Body of pancreas (tissue), 4 donors: ENCODE data around the gene RBM33.

Source experiments
- POLR2A ChIP-seq, 3 donors: fragments of 450-650 bp; IDR thresholded peaks; one replicate each; pipeline ENCODE4 v1.6.1; 2016; ENCODE audit warnings: antibody characterized with exemption in 3 of 3, mild to moderate bottlenecking in 2 of 3
- TF ChIP-seq, protein P1 (sequence below), 7 experiments: fragments of 450-650 bp in 4 of 7; fragments of 200-600 bp in 3 of 7; sonication (generic) in 3 of 7; IDR thresholded peaks; one replicate each; pipeline ENCODE4 v1.5.1; 2016 to 2019; ENCODE audit warnings: antibody characterized with exemption in 7 of 7

DNA sequence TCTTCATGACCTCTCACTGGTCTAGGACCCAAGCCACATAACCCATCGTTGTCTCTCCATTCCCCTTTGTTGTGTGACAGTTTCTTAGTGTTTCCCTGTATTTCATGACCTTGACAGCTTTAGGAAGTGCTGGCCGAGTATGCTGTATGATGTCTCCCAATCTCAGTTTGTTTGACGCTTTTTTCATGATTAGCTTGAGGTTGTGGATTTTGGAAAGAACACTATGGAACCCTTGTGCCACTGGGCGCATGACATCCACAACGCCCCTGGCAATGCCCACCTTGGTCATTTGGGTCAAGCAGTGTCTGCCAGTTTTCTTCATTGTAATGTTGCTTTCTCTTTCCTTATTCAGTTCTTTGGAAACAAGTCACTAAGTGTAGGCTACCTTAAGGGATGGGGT lies 52.3 kb downstream of the RBM33 start:
- TF ChIP-seq, protein P1, sequence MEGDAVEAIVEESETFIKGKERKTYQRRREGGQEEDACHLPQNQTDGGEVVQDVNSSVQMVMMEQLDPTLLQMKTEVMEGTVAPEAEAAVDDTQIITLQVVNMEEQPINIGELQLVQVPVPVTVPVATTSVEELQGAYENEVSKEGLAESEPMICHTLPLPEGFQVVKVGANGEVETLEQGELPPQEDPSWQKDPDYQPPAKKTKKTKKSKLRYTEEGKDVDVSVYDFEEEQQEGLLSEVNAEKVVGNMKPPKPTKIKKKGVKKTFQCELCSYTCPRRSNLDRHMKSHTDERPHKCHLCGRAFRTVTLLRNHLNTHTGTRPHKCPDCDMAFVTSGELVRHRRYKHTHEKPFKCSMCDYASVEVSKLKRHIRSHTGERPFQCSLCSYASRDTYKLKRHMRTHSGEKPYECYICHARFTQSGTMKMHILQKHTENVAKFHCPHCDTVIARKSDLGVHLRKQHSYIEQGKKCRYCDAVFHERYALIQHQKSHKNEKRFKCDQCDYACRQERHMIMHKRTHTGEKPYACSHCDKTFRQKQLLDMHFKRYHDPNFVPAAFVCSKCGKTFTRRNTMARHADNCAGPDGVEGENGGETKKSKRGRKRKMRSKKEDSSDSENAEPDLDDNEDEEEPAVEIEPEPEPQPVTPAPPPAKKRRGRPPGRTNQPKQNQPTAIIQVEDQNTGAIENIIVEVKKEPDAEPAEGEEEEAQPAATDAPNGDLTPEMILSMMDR (IDR thresholded peaks at IDR 0.05): no peak
- no peak for TF ChIP-seq POLR2A (IDR thresholded peaks at IDR 0.05)
